Endothelial cell of umbilical vein (primary cell): ENCODE results near the gene ALDH1A3. TPM values are rescaled to one million over a fixed set of nuclear protein-coding genes. Genes with fewer than 3 reads are reported as not detected.

ENCODE experiments used
- BruUV-seq: library from RNA; stranded (reverse); fragments of 400-500 nt; replicated peaks from 2 replicates; lab custom pipeline; 2021; lab: Mats Ljungman, UMichigan
- CTCF ChIA-PET: fragments of 300-600, 350-600 bp; sonication (Branson Sonifier 250); formaldehyde crosslinking; loops from one replicate; lab custom pipeline; 2021; ENCODE audit warnings: antibody characterized with exemption, inconsistent platforms; lab: Charles Lee
- POLR2A ChIA-PET: fragments of 300-600, 350-600 bp; sonication (Branson Sonifier 250); formaldehyde crosslinking; loops from one replicate; lab custom pipeline; 2021; ENCODE audit warnings: antibody characterized with exemption, inconsistent platforms; lab: Charles Lee
- DNase-seq: peaks from one replicate; pipeline ENCODE4 v3.0.0-alpha.2; 2011; ENCODE audit warnings: low read depth, low spot score
- FAIRE-seq: peaks from 2 replicates; lab custom pipeline; 2011; peaks lifted over from hg19 to GRCh38; lab: Jason Lieb, UNC
- H2AFZ ChIP-seq: 2 replicates; pipeline ENCODE4 v1.6.0; 2012; ENCODE audit warnings: low read depth, low read length, control low read depth, inconsistent platforms
- H3K27ac ChIP-seq: 2 replicates; pipeline ENCODE4 v1.5.1; 2011; ENCODE audit warnings: low read depth, mild to moderate bottlenecking, control low read depth, low read length, moderate library complexity; ENCODE audit not compliant: insufficient read depth
- H3K27me3 ChIP-seq, 2 experiments: 2 replicates each; pipeline versions ENCODE4 v1.6.0 to v1.6.1; 2011; ENCODE audit warnings: low read length in 2 of 2, mixed read lengths in 1 of 2; ENCODE audit not compliant: control insufficient read depth in 2 of 2, insufficient read depth in 2 of 2
- H3K36me3 ChIP-seq, 2 experiments: 2 replicates in 1 of 2; 3 replicates in 1 of 2; pipeline ENCODE4 v1.5.1; 2011; ENCODE audit warnings: low read length in 2 of 2, mild to moderate bottlenecking in 1 of 2, moderate library complexity in 1 of 2; ENCODE audit not compliant: control insufficient read depth in 2 of 2, insufficient read depth in 2 of 2; ENCODE audit errors: extremely low read depth in 1 of 2
- H3K4me1 ChIP-seq: 3 replicates; pipeline ENCODE4 v1.5.1; 2011; ENCODE audit warnings: mild to moderate bottlenecking, low read length; ENCODE audit not compliant: control insufficient read depth, insufficient read depth; ENCODE audit errors: extremely low read depth
- H3K4me2 ChIP-seq: 2 replicates; pipeline ENCODE4 v1.6.1; 2011; ENCODE audit warnings: low read length, control low read depth, mixed read lengths; ENCODE audit not compliant: insufficient read depth
- H3K4me3 ChIP-seq, 3 experiments: fragments of 200-600 bp in 1 of 3; sonication (generic), shearing (Covaris generic) in 1 of 3; replicated peaks in 1 of 3; 2 replicates each; pipeline ENCODE4 v1.5.1; 2011 to 2016; ENCODE audit warnings: control low read depth in 3 of 3, low read length in 3 of 3, mild to moderate bottlenecking in 2 of 3, inconsistent platforms in 1 of 3, low read depth in 1 of 3, moderate library complexity in 1 of 3; ENCODE audit not compliant: insufficient read depth in 1 of 3
- H3K79me2 ChIP-seq: 2 replicates; pipeline ENCODE4 v1.6.0; 2012; ENCODE audit warnings: low read length, inconsistent platforms; ENCODE audit not compliant: control insufficient read depth, insufficient read depth
- H3K9ac ChIP-seq: replicated peaks from 2 replicates; pipeline ENCODE3; 2011; ENCODE audit warnings: low read length, control low read depth; ENCODE audit not compliant: insufficient read depth; ENCODE audit errors: extremely low read depth
- H3K9me1 ChIP-seq: replicated peaks from 3 replicates; pipeline ENCODE4 v1.6.0; 2011; ENCODE audit warnings: mild to moderate bottlenecking, low read length; ENCODE audit not compliant: control insufficient read depth, insufficient read depth; ENCODE audit errors: extremely low read depth
- H3K9me3 ChIP-seq: replicated peaks from 2 replicates; pipeline ENCODE4 v1.5.1; 2012; ENCODE audit warnings: low read length, inconsistent platforms; ENCODE audit not compliant: control insufficient read depth, insufficient read depth
- H4K20me1 ChIP-seq: replicated peaks from 2 replicates; pipeline ENCODE3; 2011; ENCODE audit warnings: mild to moderate bottlenecking, low read length; ENCODE audit not compliant: control insufficient read depth, insufficient read depth; ENCODE audit errors: extremely low read depth
- CTCF ChIP-seq, 2 donors: IDR thresholded peaks; 1 replicate in 1 of 2; 2 replicates in 1 of 2; pipeline ENCODE4 v1.5.1; 2011; ENCODE audit warnings: low read length in 2 of 2, mild to moderate bottlenecking in 2 of 2, moderate library complexity in 2 of 2, control low read depth in 1 of 2, inconsistent platforms in 1 of 2, low read depth in 1 of 2; ENCODE audit not compliant: insufficient read depth in 1 of 2; ENCODE audit errors: extremely low read depth in 1 of 2
- EZH2 ChIP-seq: IDR thresholded peaks from 2 replicates; pipeline ENCODE4 v1.6.1; 2012; ENCODE audit warnings: borderline replicate concordance, low read depth, mild to moderate bottlenecking, moderate library complexity, low read length, inconsistent platforms; ENCODE audit not compliant: severe bottlenecking
- FOS ChIP-seq: IDR thresholded peaks from 2 replicates; pipeline ENCODE4 v1.6.1; 2011; ENCODE audit warnings: mild to moderate bottlenecking, low read length, moderate library complexity, borderline replicate concordance; ENCODE audit not compliant: insufficient read depth
- GATA2 ChIP-seq: IDR thresholded peaks from 2 replicates; pipeline ENCODE4 v1.7.0; 2011; ENCODE audit warnings: low read depth, mild to moderate bottlenecking, moderate library complexity, mixed read lengths, low read length; ENCODE audit not compliant: insufficient read length, insufficient read depth
- JUN ChIP-seq: IDR thresholded peaks from 2 replicates; pipeline ENCODE4 v1.6.1; 2011; ENCODE audit warnings: borderline replicate concordance, low read depth; ENCODE audit not compliant: insufficient read length, insufficient read depth
- MAX ChIP-seq: IDR thresholded peaks from 2 replicates; pipeline ENCODE4 v1.6.1; 2011; ENCODE audit not compliant: insufficient read depth, insufficient read length
- MYC ChIP-seq: IDR thresholded peaks from one replicate; pipeline ENCODE4 v1.6.1; 2011; ENCODE audit warnings: mild to moderate bottlenecking, low read depth, low read length
- POLR2A ChIP-seq: IDR thresholded peaks from 2 replicates; pipeline ENCODE4 v1.6.1; 2012; ENCODE audit warnings: low read depth, mild to moderate bottlenecking, control low read depth, low read length
- POLR2AphosphoS5 ChIP-seq: IDR thresholded peaks from 2 replicates; pipeline ENCODE4 v1.6.1; 2012; ENCODE audit warnings: low read depth, mild to moderate bottlenecking, control low read depth, low read length, moderate library complexity; ENCODE audit not compliant: insufficient read depth
- dilution Hi-C: fragments of 300-500 bp; cut with MboI; formaldehyde crosslinking; loops from one replicate; pipeline ENCODE4 v1.15.0; 2019; ENCODE audit warnings: low sequenced_read_pairs; ENCODE audit not compliant: extremely low pct_ligation_motif_present
- intact Hi-C: fragments of 100-400 bp; cut with micrococcal nuclease; formaldehyde crosslinking; loops from one replicate; pipeline ENCODE4 v1.10.0; 2022
- polyA plus RNA-seq, 4 experiments: library from polyadenylated mRNA; depleted of rRNA in 3 of 4; stranded (reverse) in 3 of 4; unstranded in 1 of 4; fragments of >200 nt; gene quantifications; 2 replicates each; pipeline versions ENCODE4 v1.2.1 to v1.2.3, GENCODE V29; 2011 to 2012; ENCODE audit warnings: missing spikeins in 1 of 4
- total RNA-seq: library from RNA; stranded (reverse); gene quantifications from 2 replicates; pipeline ENCODE4 v1.2.3, GENCODE V29; 2021

ALDH1A3 gene
- total and polyA plus RNA-seq, 2 donors (not counting 3 experiments of a cell fraction or from before 2014, with no cell fraction given): 2.8 to 5.8 TPM

- FAIRE-seq (no peak), DNase-seq (no peak)
- Histone ChIP-seq H3K9me3 (no peaks in the 10 kb centered on the region), H2AFZ (no peak overlapping the region), H3K4me2 (no peak overlapping the region), H3K27me3 (no peaks in the 10 kb centered on the region), H3K4me3 (no peak overlapping the region), H3K27ac (no peak overlapping the region), H3K4me1 (no peaks in the 10 kb centered on the region), H4K20me1 (no peaks in the 10 kb centered on the region), H3K9ac (no peak overlapping the region), H3K36me3 (no peaks in the 10 kb centered on the region), H3K9me1 (no peaks in the 10 kb centered on the region), H3K79me2 (no peaks in the 10 kb centered on the region)
- no peak for TF ChIP-seq POLR2A
- no peak for TF ChIP-seq FOS
- TF ChIP-seq POLR2AphosphoS5: no peak
- no peak for TF ChIP-seq MYC
- TF ChIP-seq CTCF (IDR thresholded peaks at IDR 0.05; ENCODE audit: extremely low read depth in 1 of 2, insufficient read depth in 1 of 2, low read depth in 1 of 2, low read length in 2 of 2): no peak
- no peak for TF ChIP-seq GATA2
- TF ChIP-seq MAX: no peak
- no peak for TF ChIP-seq EZH2
- TF ChIP-seq JUN: no peak
- dilution Hi-C loops (no loop called here), intact Hi-C loops (no loop called here)
- ChIA-PET POLR2A (no interaction called here), CTCF (no interaction called here)
- BruUV-seq: no TSS peak
Measured at GRCh38 chr15:100834731-100835130, 44.9 kb upstream of the ALDH1A3 start.
